Measurements from ENCODE around the gene PI4K2A.

- no peak for TF ChIP-seq CTCF (IDR thresholded peaks at IDR 0.05; ENCODE audit: low read length)
- no peak for TF ChIP-seq EZH2 (IDR thresholded peaks at IDR 0.05; ENCODE audit: borderline replicate concordance, low read length)
Measured at GRCh38 chr10:97600616-97601015, 39.9 kb upstream of the PI4K2A start.
